Skeletal muscle tissue (tissue), 4 donors: Measurements from ENCODE around the gene RAI1. TPM values are rescaled to one million over a fixed set of nuclear protein-coding genes. Genes with fewer than 3 reads are reported as not detected.

Experiments used
- H3K27ac ChIP-seq: one replicate; pipeline ENCODE4 v1.7.0; 2013; ENCODE audit warnings: mild to moderate bottlenecking, low read depth, low read length, inconsistent platforms
- H3K27me3 ChIP-seq, 3 donors: one replicate each; pipeline ENCODE4 v1.7.0; 2013; ENCODE audit warnings: low read length in 3 of 3; ENCODE audit not compliant: control insufficient read depth in 3 of 3, insufficient read depth in 3 of 3
- H3K36me3 ChIP-seq, 3 donors: one replicate each; pipeline ENCODE4 v1.7.0; 2013; ENCODE audit warnings: low read length in 3 of 3; ENCODE audit not compliant: control insufficient read depth in 3 of 3, insufficient read depth in 3 of 3
- H3K4me1 ChIP-seq, 3 donors: one replicate each; pipeline ENCODE4 v1.7.0; 2013; ENCODE audit warnings: low read length in 3 of 3, mild to moderate bottlenecking in 3 of 3; ENCODE audit not compliant: control insufficient read depth in 3 of 3, insufficient read depth in 3 of 3
- H3K4me3 ChIP-seq, 3 donors: one replicate each; pipeline ENCODE4 v1.7.0; 2013; ENCODE audit warnings: low read length in 3 of 3
- H3K9ac ChIP-seq, 3 donors: one replicate each; pipeline ENCODE4 v1.7.0; 2013; ENCODE audit warnings: low read length in 3 of 3, mild to moderate bottlenecking in 3 of 3, moderate library complexity in 2 of 3, low read depth in 1 of 3
- H3K9me3 ChIP-seq, 3 donors: one replicate each; pipeline ENCODE4 v1.7.0; 2013; ENCODE audit warnings: low read length in 3 of 3; ENCODE audit not compliant: control insufficient read depth in 3 of 3
- total RNA-seq: library from RNA; depleted of rRNA; stranded (reverse); fragments of >200 nt; gene quantifications from one replicate; pipeline ENCODE4 v1.2.3, GENCODE V29; 2014
- donor health status: Osteomylitis.

The RAI1 gene
- total RNA-seq, 1 donor from 2014 or later, result 3.1 TPM

- Histone ChIP-seq H3K9ac (peak overlapping the region; percentile 98 to 100 (median 100)), H3K9me3 (no peaks in the 10 kb centered on the region), H3K4me3 (peak overlapping the region; percentile 66 to 93 (median 91)), H3K27ac (peak overlapping the region; percentile 100), H3K4me1 (peaks cover 68 to 76% (median 69%) of the 10 kb centered on the region in 3 donors), H3K27me3 (no peaks in the 10 kb centered on the region), H3K36me3 (peaks cover 0 to 12% (median 0%) of the 10 kb centered on the region in 3 donors)
These were observed 154.4 kb downstream of the RAI1 start for GRCh38 chr17:17835415-17836249.

GRCh38 chr17:17836250-17836817 lies 155.1 kb downstream of the RAI1 start:
- peaks cover 0 to 10% (median 0%) of the 10 kb centered on the region in 3 donors for H3K36me3 ChIP-seq

GRCh38 chr17:17836818-17837379 lies 155.6 kb downstream of the RAI1 start, which contains the start of gene SREBF1:
SREBF1 (minus strand) TSS chr17:17836986; CDS start chr17:17836817, 169 bp downstream.
- H3K4me3 ChIP-seq, result peak within 1 kb of the TSS; percentile 82 to 93 (median 91)
- H3K27ac ChIP-seq, result peak within 1 kb of the TSS; percentile 100
- H3K4me1 ChIP-seq, result peaks cover 68 to 76% (median 69%) of the 10 kb centered on the region in 3 donors
- no peaks in the 10 kb centered on the region for H3K9me3 ChIP-seq
- H3K36me3 ChIP-seq, result peaks cover 0 to 5% (median 0%) of the 10 kb centered on the region in 3 donors
- peak within 1 kb of the TSS; percentile 98 to 100 (median 100) for H3K9ac ChIP-seq
- H3K27me3 ChIP-seq, result no peaks in the 10 kb centered on the region

More at GRCh38 chr17:17836250-17836817, 155.1 kb downstream of the RAI1 start:
- Histone ChIP-seq H3K4me1 (peaks cover 68 to 76% (median 69%) of the 10 kb centered on the region in 3 donors), H3K27me3 (no peaks in the 10 kb centered on the region), H3K9ac (peak overlapping the region; percentile 98 to 100 (median 100)), H3K9me3 (no peaks in the 10 kb centered on the region), H3K4me3 (peak overlapping the region; percentile 82 to 93 (median 91)), H3K27ac (peak overlapping the region; percentile 100)

DNA sequence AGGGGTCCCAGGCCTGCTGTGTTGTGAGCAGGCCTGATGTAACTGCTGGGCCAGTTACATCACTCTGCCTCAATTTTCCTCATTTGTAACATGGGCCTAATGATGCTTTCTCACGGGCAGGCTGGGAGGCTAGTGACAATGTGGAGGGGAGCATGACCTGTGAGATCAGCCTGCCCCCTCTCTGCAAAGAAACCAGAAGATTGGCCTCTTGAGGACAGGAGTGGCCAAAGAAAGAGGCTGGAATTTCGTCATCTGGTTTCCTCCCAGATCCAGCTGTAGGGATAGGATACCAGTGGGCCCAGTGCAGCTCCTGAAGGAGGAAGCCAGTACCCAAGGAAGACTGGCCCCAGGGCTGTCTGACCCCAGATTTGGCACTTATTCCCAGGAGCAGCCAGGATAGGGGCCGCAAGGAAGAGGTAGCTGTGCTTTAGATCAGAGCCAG lies 156.1 kb downstream of the RAI1 start:
- Histone ChIP-seq H3K27ac (peak overlapping the region; percentile 100), H3K27me3 (no peaks in the 10 kb centered on the region), H3K36me3 (peaks cover 0 to under 1% (median 0%) of the 10 kb centered on the region in 3 donors), H3K4me3 (peak overlapping the region; percentile 59 to 93 (median 91)), H3K4me1 (peaks cover 68 to 76% (median 69%) of the 10 kb centered on the region in 3 donors), H3K9me3 (no peaks in the 10 kb centered on the region), H3K9ac (peak overlapping the region; percentile 98 to 100 (median 100))

- Histone ChIP-seq H3K36me3 (no peaks in the 10 kb centered on the region), H3K9ac (peak overlapping the region; percentile 98 to 100 (median 100)), H3K9me3 (no peaks in the 10 kb centered on the region), H3K27me3 (no peaks in the 10 kb centered on the region), H3K4me1 (peaks cover 73 to 82% (median 73%) of the 10 kb centered on the region in 3 donors), H3K4me3 (peak overlapping the region in 2 of 3 donors; percentile 22 to 54), H3K27ac (peak overlapping the region; percentile 100)
These were observed 157.0 kb downstream of the RAI1 start for GRCh38 chr17:17837966-17838962.

- H3K4me1 ChIP-seq, result peaks cover 73 to 77% (median 75%) of the 10 kb centered on the region in 3 donors
- H3K27me3 ChIP-seq, result no peaks in the 10 kb centered on the region
- no peaks in the 10 kb centered on the region for H3K9me3 ChIP-seq
These were observed 158.8 kb downstream of the RAI1 start for GRCh38 chr17:17839791-17840707.

GRCh38 chr17:17840751-17841591 lies 159.7 kb downstream of the RAI1 start:
- peak overlapping the region; percentile 100 for H3K27ac ChIP-seq
- H3K9me3 ChIP-seq, result no peaks in the 10 kb centered on the region
- peaks cover 64 to 70% (median 67%) of the 10 kb centered on the region in 3 donors for H3K4me1 ChIP-seq
- peak overlapping the region; percentile 10 to 67 (median 35) for H3K4me3 ChIP-seq
- no peaks in the 10 kb centered on the region for H3K27me3 ChIP-seq
- H3K36me3 ChIP-seq, result peaks cover 0 to 2% (median 0%) of the 10 kb centered on the region in 3 donors
- H3K9ac ChIP-seq, result peak overlapping the region; percentile 45 to 87 (median 86)

More at GRCh38 chr17:17839791-17840707, 158.8 kb downstream of the RAI1 start:
- Histone ChIP-seq H3K27ac (peak overlapping the region; percentile 100), H3K9ac (peak overlapping the region; percentile 83 to 87 (median 86)), H3K36me3 (no peaks in the 10 kb centered on the region), H3K4me3 (peak overlapping the region; percentile 62 to 67 (median 66))

- peak overlapping the region in 2 of 3 donors; percentile 35 to 67 for H3K4me3 ChIP-seq
- no peaks in the 10 kb centered on the region for H3K27me3 ChIP-seq
- H3K9me3 ChIP-seq, result no peaks in the 10 kb centered on the region
- H3K36me3 ChIP-seq, result peaks cover 4 to 8% (median 6%) of the 10 kb centered on the region in 3 donors
- peaks cover 63 to 69% (median 66%) of the 10 kb centered on the region in 3 donors for H3K4me1 ChIP-seq
- peak overlapping the region; percentile 100 for H3K27ac ChIP-seq
- peak overlapping the region; percentile 45 to 87 (median 71) for H3K9ac ChIP-seq
These were observed 160.4 kb downstream of the RAI1 start for GRCh38 chr17:17841601-17842025.
